ENCODE results near the gene JPH3.

The JPH3 gene

DNA sequence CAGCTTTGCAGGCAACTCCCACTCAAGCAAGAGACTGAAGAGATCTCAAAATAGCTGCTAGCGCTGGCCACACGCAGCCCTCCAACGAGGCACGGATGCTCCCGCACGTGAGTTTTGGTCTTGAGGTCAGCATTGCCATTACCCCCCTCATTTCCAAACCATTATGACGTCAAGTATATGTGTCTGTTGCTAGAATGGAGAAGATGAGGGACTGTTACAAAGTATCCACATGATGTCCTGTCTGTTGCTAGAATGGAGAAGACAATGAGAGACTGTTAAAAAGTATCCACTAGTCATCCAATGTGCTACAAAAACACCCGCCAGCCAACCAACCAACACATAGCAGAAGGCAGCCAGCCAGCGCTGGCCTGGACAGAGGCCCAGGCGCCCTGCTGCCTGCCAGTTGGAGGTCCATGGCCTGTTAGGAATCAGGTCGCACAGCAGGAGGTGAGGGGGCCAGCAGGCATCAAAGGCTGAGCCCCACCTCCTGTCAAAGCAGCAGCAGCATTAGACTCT is 138.7 kb downstream of the JPH3 start:
- no peak for DNase-seq (ENCODE audit: low spot score)

GRCh38 chr16:87741700-87742415 is 139.6 kb downstream of the JPH3 start:
- DNase-seq (ENCODE audit: low spot score) = no peak

DNA sequence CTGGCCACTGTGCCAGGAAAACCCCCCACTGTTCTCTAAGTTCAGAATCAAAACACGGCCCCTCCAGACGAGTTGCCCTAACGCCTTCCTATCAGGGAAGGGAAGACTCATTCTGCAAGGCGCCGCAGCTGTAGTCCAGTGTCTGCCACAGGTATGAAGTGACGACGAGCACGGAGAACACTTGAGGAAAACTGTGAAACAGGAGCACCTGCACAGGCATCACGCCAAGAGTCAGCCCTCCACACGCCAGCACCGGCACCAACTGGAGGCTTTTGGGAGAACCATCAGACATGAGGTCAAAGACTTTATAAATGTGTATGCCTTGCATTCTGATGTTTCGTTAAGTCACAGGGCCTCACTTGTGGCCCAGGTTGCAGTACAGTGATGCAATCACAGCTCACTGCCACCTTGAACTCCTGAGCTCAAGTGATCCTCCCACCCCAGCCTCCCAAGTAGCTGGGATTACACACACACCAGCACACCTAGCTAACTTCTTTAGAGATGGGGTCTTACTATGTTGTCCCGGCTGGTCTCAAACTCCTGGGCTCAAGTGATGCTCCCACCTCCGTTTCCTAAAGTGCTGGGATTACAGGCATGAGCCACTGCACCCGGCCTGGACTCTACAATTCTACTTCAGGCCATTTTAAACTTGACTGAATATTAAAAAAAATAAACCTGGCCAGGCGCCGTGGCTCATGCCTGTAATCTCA is 140.6 kb downstream of the JPH3 start:
- DNase-seq (ENCODE audit: low spot score) = no peak

DNA sequence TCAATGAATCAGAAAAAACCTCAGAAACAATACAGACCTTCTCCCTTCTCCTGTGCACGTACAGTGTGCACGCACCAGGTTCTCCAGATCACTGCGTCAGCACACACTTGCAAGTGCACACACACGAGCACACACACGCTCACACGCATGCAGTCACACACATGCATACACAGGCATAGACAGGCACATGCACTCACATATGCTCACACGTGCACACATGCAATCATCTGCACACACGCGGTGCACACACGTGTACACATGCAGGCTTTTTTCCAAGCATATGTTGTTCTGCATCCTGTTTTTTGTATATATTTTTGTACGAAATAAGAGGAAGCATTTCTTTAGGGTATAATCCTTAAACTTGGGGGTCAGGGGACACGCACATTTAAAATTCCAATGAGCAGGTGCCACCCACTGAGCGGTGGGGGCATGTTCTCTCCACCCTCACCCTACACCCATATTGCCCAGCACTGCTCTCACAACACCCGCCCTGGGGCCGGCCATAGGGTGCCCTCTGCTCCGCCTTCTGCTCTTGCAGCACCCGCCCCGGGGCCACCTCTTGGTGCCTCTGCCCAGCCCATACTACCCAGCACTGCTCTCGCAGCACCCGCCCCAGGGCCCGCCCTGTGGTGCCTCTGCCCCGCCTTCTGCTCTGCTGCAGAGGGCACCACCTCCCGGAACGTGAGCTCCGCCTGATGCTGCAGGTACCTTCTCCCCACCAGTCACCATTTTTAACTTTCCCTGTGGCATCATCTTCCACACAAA is 142.6 kb downstream of the JPH3 start:
- DNase-seq (ENCODE audit: low spot score) = peak; percentile 55

DNA sequence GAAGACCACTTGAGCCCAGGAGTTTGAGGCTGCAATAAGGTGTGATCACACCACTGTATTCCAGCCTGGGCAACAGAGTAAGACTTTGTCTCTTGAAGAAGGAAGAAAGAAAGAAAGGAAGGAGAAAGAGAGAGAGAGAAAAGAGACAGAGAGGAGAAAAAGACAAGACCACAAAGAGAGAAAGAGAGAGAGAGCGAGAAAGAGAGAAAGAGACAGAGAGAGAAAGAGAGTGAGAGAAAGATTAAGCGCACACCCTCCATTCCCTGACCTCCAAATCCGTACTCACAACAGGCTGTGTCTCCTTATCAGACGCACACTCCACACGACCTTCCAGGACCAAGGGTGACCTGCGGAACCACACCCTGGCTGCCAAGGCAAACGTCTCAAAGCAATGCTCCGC is 143.9 kb downstream of the JPH3 start:
- DNase-seq (ENCODE audit: low spot score) = no peak

Measured in SW480 (cell line).